Measurements from ENCODE around the gene ASCL5.

- TF ChIP-seq POLR2A (IDR thresholded peaks at IDR 0.05; ENCODE audit: low read depth, low read length) (no peak), POLR2AphosphoS5 (IDR thresholded peaks at IDR 0.05; ENCODE audit: low read depth, low read length) (no peak), TAF1 (IDR thresholded peaks at IDR 0.05; ENCODE audit: borderline replicate concordance, low read depth, low read length) (no peak)
Observed at GRCh38 chr1:201169971-201170532, 43.1 kb upstream of the ASCL5 start.
